Adrenal gland (tissue), 5 donors: ENCODE results near the gene SLC26A1.

Experiments used
- CTCF ChIP-seq, 6 experiments: fragments of 450-650 bp in 4 of 6; fragments of 200-600 bp in 2 of 6; sonication (generic) in 1 of 6; IDR thresholded peaks; 1 replicate in 5 of 6; 2 replicates in 1 of 6; pipeline versions ENCODE4 v1.5.1 to v1.8.0; 2016 to 2021; ENCODE audit warnings: antibody characterized with exemption in 6 of 6, mild to moderate bottlenecking in 2 of 6, moderate library complexity in 1 of 6
- POLR2A ChIP-seq, 2 donors: fragments of 450-650 bp; IDR thresholded peaks; one replicate each; pipeline ENCODE4 v1.6.1; 2017; ENCODE audit warnings: antibody characterized with exemption in 2 of 2, mild to moderate bottlenecking in 2 of 2, moderate library complexity in 1 of 2
- donor health status: DM: no; HTN: no; CAD: no.

- TF ChIP-seq CTCF (IDR thresholded peaks at IDR 0.05) (no peak), POLR2A (IDR thresholded peaks at IDR 0.05) (no peak)
Measured at GRCh38 chr4:974668-975067, 18.5 kb downstream of the SLC26A1 start.
